SKM-1 treated with dmso at 0.1 percent for 144 hours (cell line): ENCODE results near the gene MSMB.
"Not testable (repeated sequence)": the region's sequence is repeated elsewhere in the genome, so short reads cannot be mapped to it uniquely, and the experiment has no call there.

Experiments
- DNase-seq: peaks from one replicate; lab custom pipeline; 2025; ENCODE audit not compliant: unreplicated experiment; lab: John Stamatoyannopoulos, UW

Gene MSMB

GRCh38 chr10:46046261-46046660 lies at the start of gene MSMB:
Gene MSMB, minus strand, starts transcription at chr10:46046269. Its CDS starts 32 bp downstream, at chr10:46046237.
- DNase-seq = no peak

GRCh38 chr10:46094931-46095750 lies 49.1 kb upstream of the MSMB start:
- DNase-seq = no peak

- DNase-seq = no peak
Observed at GRCh38 chr10:46094197-46094500, 48.1 kb upstream of the MSMB start.

GRCh38 chr10:46093316-46094196 lies 47.5 kb upstream of the MSMB start:
- not testable (repeated sequence) for DNase-seq

GRCh38 chr10:46092524-46093081 lies 46.5 kb upstream of the MSMB start:
- peak; percentile 70 for DNase-seq

GRCh38 chr10:46091828-46092523 lies 45.9 kb upstream of the MSMB start:
- no peak for DNase-seq

GRCh38 chr10:46091080-46091827 lies 45.2 kb upstream of the MSMB start:
- no peak for DNase-seq

- DNase-seq = no peak
Observed at GRCh38 chr10:46090258-46090812, 44.3 kb upstream of the MSMB start.

GRCh38 chr10:46087381-46087780 lies 41.3 kb upstream of the MSMB start:
- not testable (repeated sequence) for DNase-seq

- DNase-seq = no peak
Observed at GRCh38 chr10:46084321-46085165, 38.5 kb upstream of the MSMB start.

- DNase-seq = peak; percentile 11
Observed at GRCh38 chr10:46080886-46081285, 34.8 kb upstream of the MSMB start.

- peak; percentile 95 for DNase-seq
Observed at GRCh38 chr10:46079831-46080585, 33.9 kb upstream of the MSMB start.

GRCh38 chr10:46077731-46078413 lies 31.8 kb upstream of the MSMB start:
- DNase-seq = no peak

GRCh38 chr10:46077141-46077554 lies 31.1 kb upstream of the MSMB start:
- DNase-seq = peak; percentile 98

GRCh38 chr10:46075869-46076268 lies 29.8 kb upstream of the MSMB start:
- DNase-seq = no peak

- no peak for DNase-seq
Observed at GRCh38 chr10:46074196-46074946, 28.3 kb upstream of the MSMB start.

- no peak for DNase-seq
Observed at GRCh38 chr10:46073564-46073963, 27.5 kb upstream of the MSMB start.
